Renal pelvis (tissue), 4 donors: ENCODE data around the gene TOMM40. TPM values are rescaled to one million over a fixed set of nuclear protein-coding genes. Genes with fewer than 3 reads are reported as not detected.
A peak's percentile ranks its signal among the peaks of the same experiment; 100 is the strongest.
"Not testable (repeated sequence)": the region's sequence is repeated elsewhere in the genome, so short reads cannot be mapped to it uniquely, and the experiment has no call there.

ENCODE experiments used
- DNase-seq: peaks from one replicate; pipeline ENCODE4 v3.0.0-alpha.2; 2013
- polyA plus RNA-seq, 3 donors: library from polyadenylated mRNA; unstranded; fragments of 120-200 nt; gene quantifications; one replicate each; pipeline ENCODE4 v1.2.1, GENCODE V29; 2013; ENCODE audit not compliant: insufficient read length in 3 of 3

Gene TOMM40
- polyA plus RNA-seq, 3 donors = 48.7 to 58.2 (median 57.6) TPM

- peak; percentile 98 for DNase-seq
Observed at GRCh38 chr19:44890366-44891015, 563 bp upstream of the TOMM40 start.

- DNase-seq = no peak
Observed at GRCh38 chr19:44892932-44893331, 1.9 kb downstream of the TOMM40 start.

- DNase-seq = no peak
Observed at GRCh38 chr19:44893332-44894051, 2.4 kb downstream of the TOMM40 start.

GRCh38 chr19:44894052-44894400 lies 3.0 kb downstream of the TOMM40 start:
- no peak for DNase-seq

DNA sequence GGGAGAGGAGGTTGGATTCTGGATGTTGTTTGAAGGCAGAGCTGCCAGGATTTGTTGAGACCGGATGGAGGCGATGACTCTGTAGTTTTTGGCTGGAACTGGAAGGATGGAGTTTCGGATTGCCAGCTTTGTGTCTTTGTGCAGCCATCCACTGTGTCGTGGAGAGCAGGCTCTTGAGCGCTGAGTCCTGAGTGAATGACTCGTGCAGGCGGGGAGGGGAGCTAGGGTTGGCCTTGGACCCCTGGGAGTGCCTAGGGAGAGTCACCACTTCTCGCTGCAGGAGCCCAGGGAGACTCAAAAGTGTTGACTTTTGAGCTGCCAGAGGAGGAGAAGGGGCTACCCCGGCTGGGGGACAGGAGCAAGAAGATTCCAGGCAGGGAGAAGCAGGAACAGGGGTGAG lies 3.9 kb downstream of the TOMM40 start:
- no peak for DNase-seq

- no peak for DNase-seq
Observed at GRCh38 chr19:44897835-44898234, 6.8 kb downstream of the TOMM40 start.

GRCh38 chr19:44900328-44901244 lies 9.5 kb downstream of the TOMM40 start:
- no peak for DNase-seq

DNA sequence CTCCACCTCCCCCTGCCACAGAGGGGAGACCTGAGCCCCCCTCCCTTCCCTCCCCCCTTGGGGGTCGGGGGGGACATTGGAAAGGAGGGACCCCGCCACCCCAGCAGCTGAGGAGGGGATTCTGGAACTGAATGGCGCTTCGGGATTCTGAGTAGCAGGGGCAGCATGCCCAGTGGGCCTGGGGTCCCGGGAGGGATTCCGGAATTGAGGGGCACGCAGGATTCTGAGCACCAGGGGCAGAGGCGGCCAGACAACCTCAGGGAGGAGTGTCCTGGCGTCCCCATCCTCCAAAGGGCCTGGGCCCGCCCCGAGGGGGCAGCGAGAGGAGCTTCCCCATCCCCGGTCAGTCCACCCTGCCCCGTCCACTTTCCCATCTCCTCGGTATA lies 12.2 kb downstream of the TOMM40 start:
- no peak for DNase-seq

- no peak for DNase-seq
Observed at GRCh38 chr19:44903602-44904425, 12.8 kb downstream of the TOMM40 start.

GRCh38 chr19:44904426-44904994 lies 13.5 kb downstream of the TOMM40 start:
- DNase-seq = no peak

- no peak for DNase-seq
Observed at GRCh38 chr19:44905437-44906160, 14.5 kb downstream of the TOMM40 start, which contains the start of gene APOE. APOE (plus strand) TSS chr19:44905796; CDS start chr19:44906625, 829 bp downstream.

GRCh38 chr19:44907613-44908012 lies 16.6 kb downstream of the TOMM40 start:
- DNase-seq = no peak

DNA sequence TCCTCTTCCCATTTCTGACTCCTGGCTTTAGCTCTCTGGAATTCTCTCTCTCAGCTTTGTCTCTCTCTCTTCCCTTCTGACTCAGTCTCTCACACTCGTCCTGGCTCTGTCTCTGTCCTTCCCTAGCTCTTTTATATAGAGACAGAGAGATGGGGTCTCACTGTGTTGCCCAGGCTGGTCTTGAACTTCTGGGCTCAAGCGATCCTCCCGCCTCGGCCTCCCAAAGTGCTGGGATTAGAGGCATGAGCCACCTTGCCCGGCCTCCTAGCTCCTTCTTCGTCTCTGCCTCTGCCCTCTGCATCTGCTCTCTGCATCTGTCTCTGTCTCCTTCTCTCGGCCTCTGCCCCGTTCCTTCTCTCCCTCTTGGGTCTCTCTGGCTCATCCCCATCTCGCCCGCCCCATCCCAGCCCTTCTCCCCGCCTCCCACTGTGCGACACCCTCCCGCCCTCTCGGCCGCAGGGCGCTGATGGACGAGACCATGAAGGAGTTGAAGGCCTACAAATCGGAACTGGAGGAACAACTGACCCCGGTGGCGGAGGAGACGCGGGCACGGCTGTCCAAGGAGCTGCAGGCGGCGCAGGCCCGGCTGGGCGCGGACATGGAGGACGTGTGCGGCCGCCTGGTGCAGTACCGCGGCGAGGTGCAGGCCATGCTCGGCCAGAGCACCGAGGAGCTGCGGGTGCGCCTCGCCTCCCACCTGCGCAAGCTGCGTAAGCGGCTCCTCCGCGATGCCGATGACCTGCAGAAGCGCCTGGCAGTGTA lies 17.2 kb downstream of the TOMM40 start:
- no peak for DNase-seq

DNA sequence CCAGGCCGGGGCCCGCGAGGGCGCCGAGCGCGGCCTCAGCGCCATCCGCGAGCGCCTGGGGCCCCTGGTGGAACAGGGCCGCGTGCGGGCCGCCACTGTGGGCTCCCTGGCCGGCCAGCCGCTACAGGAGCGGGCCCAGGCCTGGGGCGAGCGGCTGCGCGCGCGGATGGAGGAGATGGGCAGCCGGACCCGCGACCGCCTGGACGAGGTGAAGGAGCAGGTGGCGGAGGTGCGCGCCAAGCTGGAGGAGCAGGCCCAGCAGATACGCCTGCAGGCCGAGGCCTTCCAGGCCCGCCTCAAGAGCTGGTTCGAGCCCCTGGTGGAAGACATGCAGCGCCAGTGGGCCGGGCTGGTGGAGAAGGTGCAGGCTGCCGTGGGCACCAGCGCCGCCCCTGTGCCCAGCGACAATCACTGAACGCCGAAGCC lies 17.8 kb downstream of the TOMM40 start:
- no peak for DNase-seq

- no peak for DNase-seq
Observed at GRCh38 chr19:44909775-44910174, 18.7 kb downstream of the TOMM40 start.

DNA sequence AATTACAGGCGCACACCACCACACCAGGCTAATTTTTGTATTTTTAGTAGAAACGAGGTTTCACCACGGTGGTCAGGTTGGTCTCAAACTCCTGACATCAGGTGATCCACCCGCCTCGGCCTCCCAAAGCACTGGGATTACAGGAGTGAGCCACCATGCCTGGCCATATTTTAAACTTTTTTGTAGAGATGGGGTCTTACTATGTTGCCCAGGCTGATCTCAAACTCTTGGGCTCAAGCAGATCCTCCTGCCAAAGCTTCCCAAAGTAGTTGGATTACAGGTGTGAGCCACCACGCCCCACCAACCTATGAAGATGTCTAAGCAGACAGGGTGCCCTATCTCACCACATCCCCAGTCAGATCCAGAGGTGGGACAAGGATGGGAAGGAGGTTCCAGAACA lies 20.8 kb downstream of the TOMM40 start:
- not testable (repeated sequence) for DNase-seq

DNA sequence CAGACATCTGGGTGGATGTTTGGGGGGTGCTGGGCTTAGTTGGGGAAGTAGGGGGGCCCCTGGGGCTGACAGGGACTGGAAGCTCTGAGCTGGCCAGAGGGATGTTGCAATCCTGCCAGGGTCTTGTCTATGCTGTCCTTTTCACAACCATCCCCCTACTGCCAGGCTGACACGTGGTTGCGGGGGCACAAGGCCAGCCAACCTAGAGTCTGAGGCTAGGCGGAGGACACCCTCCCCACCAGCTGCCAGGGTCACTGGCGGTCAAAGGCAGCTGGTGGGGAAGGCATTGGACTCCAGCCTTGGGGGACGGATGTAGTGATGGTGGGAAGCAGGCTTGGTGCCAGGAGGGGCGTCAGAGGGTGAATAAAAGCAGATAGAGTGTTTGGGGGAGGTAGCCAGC lies 21.8 kb downstream of the TOMM40 start:
- no peak for DNase-seq

DNA sequence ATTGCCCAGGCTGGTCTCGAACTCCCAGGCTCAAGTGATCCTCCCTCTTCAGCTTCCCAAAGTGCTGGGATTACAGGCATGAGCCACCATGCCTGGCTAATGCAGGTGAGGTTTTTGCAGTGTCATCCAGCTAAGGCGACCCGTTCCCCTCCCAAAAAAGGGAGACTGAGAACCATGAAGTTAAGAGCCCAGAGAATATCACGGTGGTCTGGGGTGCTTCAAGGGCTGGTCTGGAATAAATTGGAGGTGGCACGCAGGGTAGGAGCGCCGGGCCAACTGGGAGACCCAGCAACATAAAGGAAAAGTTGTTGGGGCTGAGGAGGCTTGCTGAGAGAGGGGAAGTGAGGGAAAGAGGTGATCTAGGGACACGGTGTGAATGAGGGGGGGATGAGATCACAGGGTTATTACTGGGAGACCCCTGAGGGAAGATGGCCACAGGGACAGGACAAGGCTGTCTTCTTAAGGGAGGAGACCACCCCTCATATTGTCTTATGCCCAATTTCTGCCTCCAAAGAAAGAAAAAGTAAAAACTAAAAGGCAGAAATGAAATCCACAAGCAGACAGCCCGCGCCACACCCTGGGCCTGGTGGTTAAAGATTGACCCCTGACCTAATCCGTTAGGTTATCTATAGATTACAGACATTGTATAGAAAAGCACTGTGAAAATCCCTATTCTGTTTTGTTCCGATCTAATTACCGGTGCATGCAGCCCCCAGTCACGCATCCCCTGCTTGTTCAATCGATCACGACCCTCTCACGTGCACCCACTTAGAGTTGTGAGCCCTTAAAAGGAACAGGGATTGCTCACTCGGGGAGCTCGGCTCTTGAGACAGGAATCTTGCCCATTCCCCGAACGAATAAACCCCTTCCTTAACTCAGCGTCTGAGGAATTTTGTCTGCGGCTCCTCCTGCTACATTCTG lies 22.7 kb downstream of the TOMM40 start:
- not testable (repeated sequence) for DNase-seq
